Measurements from ENCODE around the gene MTRF1.
A peak's percentile ranks its signal among the peaks of the same experiment; 100 is the strongest.

Gene MTRF1

DNA sequence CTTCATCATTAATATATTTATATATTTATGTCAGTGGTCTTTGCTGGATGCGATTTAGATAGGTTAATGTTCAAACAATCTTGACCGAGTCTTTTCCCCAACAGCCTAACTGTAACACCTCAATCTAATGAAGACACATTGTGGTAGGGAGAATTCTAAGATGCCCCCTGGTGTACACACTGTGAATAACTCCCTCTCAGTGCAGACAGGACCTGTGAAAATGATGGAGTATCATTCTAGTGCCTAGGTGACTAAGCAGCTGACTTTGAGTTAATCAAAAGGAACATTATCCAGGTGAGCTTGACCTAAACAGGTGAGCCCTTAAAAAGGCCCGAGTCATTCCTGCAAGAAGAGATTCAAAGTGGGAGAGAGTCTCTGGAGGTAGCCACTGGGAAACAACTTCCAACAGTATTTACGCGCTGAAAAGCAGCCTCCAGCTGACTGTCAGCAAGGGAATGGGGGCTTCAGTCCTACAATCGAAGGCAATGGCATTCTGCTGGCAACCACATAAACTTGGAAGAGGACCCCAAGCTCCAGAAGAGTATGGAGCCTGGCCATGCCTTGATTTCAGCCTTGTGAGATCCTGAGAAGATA lies 41.0 kb downstream of the MTRF1 start:
- no peak overlapping the region for H3K4me3 ChIP-seq (ENCODE audit: low read length)
- no peak for TF ChIP-seq ZNF274 (IDR thresholded peaks at IDR 0.05; ENCODE audit: low read depth, low read length)

DNA sequence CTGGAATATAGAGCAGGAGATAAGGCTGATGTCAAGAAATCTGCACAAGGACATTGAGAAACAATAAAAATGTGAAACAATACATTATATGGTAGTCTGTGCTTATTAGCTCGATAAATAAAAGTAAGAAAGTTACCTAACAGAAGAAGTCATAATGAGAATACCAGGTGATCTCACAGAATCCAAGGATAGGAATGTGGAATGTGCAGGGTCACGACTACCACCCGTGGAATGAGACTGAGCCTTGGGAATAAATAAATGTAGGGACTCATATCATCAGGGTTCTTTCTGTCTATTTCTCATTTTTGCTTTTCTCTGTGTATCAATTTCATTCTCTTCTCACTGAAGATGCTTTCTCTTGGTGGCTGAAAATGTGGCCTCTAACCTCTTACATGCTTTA lies 43.0 kb downstream of the MTRF1 start:
- H3K4me3 ChIP-seq (ENCODE audit: low read length) = no peak overlapping the region

DNA sequence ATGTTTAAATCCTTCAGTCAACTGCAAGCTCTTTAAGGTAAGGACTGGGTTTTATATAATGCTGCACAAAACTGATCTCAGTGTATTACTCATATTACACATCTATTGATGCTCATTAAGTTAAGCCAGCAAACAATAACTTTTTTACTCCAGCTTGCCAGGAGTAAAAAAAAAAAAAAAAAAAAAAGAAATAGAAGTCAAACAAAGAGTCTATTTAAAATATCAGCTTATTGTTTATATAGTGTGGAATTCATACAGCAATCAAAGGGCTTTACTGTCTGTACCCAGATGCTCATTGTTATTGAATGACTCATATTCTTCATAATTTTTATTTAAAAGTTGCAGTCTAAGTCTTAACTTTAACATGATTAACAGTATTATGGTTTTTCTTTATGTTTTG lies 47.2 kb downstream of the MTRF1 start:
- no peak for TF ChIP-seq ZNF274 (IDR thresholded peaks at IDR 0.05; ENCODE audit: low read depth, low read length)

More for the DNA sequence above, 43.0 kb downstream of the MTRF1 start:
- TF ChIP-seq ZNF274 (IDR thresholded peaks at IDR 0.05; ENCODE audit: low read depth, low read length) = no peak

DNA sequence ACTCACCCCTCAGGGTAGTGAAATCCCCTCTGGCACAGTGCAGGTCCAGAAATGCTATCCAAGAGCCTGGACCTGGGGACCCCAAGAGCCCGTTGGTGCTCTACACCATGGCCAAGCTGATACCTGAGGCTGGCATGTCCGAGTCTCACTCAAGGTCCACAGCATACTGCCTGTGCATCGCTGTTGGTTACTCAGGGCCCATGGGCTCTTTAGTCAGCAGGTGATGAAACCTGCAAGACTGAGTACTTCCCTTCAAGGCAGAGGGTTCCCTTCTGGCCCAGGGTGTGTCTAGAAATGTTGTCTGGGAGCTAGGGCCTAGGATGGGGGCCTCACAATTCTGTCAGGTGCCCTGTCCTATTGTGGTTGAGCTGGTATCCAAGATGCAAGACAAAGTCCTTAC lies 49.5 kb downstream of the MTRF1 start:
- H3K4me3 ChIP-seq (ENCODE audit: low read length) = no peak overlapping the region
- TF ChIP-seq ZNF274 (IDR thresholded peaks at IDR 0.05; ENCODE audit: low read depth, low read length) = no peak

More for the DNA sequence above, 47.2 kb downstream of the MTRF1 start:
- H3K4me3 ChIP-seq (ENCODE audit: low read length) = no peak overlapping the region

DNA sequence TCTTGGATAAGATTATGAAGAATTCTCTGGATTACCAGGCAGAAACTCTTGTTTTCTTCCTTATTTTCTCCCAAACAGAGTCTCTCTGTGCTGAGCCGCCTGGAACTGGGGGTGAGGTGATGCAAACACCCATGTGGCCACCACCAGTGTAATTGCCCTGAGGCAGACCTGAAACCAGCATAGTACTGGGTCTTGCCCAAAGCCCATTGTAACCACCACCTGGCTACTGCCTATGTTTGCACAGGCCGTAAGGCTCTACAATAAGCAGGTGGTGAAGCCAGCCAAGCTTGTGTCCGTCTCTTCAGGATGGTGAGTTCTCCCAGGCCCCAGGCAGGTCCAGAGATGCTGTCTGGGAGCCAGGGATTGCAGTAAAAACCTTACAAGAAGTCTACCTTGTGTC lies 50.1 kb downstream of the MTRF1 start:
- no peak for TF ChIP-seq ZNF274 (IDR thresholded peaks at IDR 0.05; ENCODE audit: low read depth, low read length)

DNA sequence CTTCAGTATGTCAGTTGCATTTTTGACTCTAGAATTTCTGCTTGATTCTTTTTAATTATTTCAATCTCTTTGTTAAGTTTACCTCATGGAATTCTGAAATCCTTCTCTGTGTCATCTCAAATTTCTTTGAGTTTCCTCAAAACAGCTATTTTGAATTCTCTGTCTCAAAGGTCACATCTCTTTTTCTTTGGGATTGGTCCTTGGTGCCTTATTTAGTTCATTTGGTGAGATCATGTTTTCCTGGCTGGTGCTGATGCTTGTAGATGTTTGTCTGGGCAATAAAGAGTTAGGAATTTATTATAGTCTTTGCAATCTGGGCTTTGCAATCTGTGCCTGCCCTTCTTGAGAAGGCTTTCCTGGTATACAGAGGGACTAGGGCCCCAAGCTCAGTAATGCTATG lies 50.5 kb downstream of the MTRF1 start:
- no peak overlapping the region for H3K4me3 ChIP-seq (ENCODE audit: low read length)
- TF ChIP-seq ZNF274 (IDR thresholded peaks at IDR 0.05; ENCODE audit: low read depth, low read length) = no peak

More for the DNA sequence above, 50.1 kb downstream of the MTRF1 start:
- no peak overlapping the region for H3K4me3 ChIP-seq (ENCODE audit: low read length)

DNA sequence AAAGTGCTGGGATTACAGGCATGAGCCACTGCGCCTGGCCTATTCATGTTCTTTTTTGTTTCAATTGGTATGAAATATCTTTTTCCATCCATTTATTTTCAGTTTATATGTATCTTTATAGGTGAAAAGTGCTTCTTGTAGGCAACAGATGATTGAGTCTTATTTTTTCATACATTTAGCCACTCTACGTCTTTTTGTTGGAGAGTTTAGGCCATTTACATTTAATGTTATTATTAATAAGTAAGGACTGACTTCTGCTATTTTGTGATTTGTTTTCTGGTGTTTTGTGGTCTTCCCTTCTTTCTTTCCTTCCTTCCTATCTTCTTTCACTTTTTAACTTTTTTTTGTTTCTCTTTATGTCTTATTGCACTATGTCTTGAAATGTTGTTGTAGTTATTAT lies 52.3 kb downstream of the MTRF1 start:
- no peak overlapping the region for H3K4me3 ChIP-seq (ENCODE audit: low read length)
- no peak for TF ChIP-seq ZNF274 (IDR thresholded peaks at IDR 0.05; ENCODE audit: low read depth, low read length)

DNA sequence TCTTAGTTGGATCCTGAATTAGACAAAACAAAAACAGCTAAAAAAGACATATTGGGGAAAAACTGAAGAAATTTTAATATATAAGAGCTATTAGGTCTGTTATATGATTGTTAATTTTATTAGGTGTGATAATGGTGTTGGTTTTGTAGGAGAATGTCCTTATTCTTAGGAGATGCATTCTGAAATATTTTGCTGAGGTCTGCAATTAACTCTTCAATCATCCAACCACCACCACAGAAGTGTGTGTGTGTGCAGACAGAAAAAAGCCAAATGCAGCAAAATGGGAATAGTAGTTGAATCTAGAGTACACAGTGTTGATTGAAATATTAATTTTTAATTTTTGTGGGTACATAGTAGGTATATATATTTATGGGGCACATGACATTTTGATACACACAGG lies 56.9 kb downstream of the MTRF1 start:
- no peak overlapping the region for H3K4me3 ChIP-seq (ENCODE audit: low read length)
- TF ChIP-seq ZNF274 (IDR thresholded peaks at IDR 0.05; ENCODE audit: low read depth, low read length) = no peak

DNA sequence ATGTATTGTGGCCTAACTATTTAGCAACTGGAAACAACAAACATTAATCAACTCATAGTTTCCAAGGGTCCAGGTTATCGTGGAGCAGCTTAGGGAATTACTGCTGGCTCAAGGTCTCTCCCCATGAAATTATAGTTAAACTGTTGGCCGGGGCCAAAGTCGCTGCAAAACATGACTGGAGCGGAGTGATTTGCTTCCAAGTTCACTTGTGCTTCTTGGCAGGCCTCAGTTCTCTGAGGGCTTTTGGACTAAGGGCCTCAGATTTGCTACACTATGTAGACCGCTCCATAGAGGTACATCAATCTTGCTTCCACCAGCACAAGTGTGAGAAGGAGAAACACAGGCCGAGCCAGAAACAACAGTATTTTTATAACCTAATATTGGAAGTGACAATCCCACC lies 59.6 kb downstream of the MTRF1 start:
- no peak for TF ChIP-seq ZNF274 (IDR thresholded peaks at IDR 0.05; ENCODE audit: low read depth, low read length)
- H3K4me3 ChIP-seq (ENCODE audit: low read length) = no peak overlapping the region

DNA sequence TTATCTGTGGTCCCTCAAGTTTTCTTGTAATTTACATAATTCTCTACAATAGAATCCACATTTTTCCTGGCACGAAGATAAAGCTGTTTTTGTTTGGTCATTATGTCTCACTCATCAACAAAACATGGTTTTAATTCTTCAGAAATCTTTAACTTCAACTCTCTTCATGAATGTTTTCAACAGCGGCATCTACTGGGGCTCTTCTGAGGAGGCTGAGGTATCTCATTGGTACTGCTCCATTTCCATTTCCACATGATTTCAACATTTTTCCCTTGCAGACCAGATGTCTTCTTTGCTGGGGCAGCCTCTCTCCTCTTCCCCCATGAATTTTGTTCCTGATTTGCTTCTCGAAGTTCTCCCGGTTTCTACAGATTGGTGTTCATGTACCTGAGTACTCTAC lies 63.2 kb downstream of the MTRF1 start:
- H3K4me3 ChIP-seq (ENCODE audit: low read length) = no peak overlapping the region
- no peak for TF ChIP-seq ZNF274 (IDR thresholded peaks at IDR 0.05; ENCODE audit: low read depth, low read length)

DNA sequence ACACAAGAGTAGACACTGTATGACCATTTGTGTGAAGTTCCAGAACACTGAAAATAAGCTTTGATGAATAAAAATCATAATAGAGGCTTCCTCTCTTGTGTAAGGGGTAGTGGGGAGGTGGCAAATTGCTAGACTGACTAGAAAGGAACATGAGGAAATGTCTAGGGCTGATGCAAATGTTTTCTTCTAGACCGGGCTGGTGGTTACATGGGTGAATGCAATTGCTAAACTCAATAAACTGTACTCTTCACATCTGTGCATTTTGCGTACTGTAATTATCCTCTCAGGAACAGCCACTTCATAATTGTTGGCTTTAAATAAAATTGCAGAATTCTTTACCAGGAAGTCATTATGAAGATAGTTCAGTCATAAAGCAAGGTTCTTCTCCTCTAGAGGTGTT lies 63.9 kb downstream of the MTRF1 start:
- TF ChIP-seq ZNF274 (IDR thresholded peaks at IDR 0.05; ENCODE audit: low read depth, low read length) = no peak
- H3K4me3 ChIP-seq (ENCODE audit: low read length) = no peak overlapping the region

DNA sequence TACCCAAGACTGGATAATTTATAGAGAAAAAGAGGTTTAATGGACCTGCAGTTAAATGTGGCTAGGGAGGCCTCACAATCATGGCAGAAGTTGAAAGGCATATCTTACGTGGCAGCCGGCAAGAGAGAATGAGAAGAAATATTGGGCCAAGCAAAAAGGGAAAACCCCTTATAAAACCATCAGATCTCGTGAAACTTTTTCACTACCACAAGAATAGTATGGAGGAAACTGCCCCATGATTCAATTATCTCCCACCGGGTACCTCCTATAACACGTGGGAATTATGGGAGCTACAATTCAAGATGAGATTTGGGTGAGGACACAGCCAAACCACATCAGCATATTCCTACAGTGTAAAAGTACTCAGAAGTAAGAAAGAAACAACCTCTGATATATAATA lies 64.3 kb downstream of the MTRF1 start:
- H3K4me3 ChIP-seq (ENCODE audit: low read length) = no peak overlapping the region
- TF ChIP-seq ZNF274 (IDR thresholded peaks at IDR 0.05; ENCODE audit: low read depth, low read length) = no peak

DNA sequence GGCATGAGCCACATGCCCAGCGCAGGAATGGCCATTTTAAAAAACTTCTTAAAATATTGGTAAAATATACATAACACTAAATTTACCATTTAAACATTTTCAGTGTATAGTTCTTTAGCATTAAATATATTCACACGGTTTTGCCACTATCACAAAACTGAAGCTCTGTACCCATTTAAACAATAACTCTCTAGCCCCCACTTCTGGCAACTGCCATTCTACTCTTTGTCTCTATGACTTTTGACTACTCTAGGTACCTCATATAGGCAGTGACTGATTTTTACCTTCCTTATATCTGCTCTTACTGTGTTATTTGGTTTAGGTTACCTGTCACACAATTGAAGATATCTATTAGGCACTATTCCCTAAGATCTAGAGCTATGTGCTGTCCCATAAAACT lies 66.8 kb downstream of the MTRF1 start:
- no peak for TF ChIP-seq ZNF274 (IDR thresholded peaks at IDR 0.05; ENCODE audit: low read depth, low read length)
- H3K4me3 ChIP-seq (ENCODE audit: low read length) = no peak overlapping the region

DNA sequence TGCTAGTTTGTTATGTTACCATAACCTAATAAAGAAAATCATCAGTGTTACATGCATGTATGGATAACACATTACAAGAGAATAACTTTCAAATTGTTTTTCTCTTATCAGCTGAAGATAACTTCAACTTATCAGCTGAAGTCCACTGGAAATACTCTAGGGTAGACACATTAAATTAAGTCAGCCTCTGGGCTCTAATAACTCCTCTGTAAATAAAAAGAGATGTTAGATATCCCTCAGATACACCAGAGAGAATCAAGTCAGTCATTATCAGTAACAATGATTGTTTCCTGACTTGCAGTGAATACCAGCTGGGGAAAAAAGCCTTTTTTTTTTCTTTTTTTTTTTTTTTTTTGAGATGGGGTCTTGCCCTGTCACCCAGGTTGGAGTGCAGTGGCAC lies 67.4 kb downstream of the MTRF1 start:
- TF ChIP-seq ZNF274 (IDR thresholded peaks at IDR 0.05; ENCODE audit: low read depth, low read length) = no peak
- no peak overlapping the region for H3K4me3 ChIP-seq (ENCODE audit: low read length)

DNA sequence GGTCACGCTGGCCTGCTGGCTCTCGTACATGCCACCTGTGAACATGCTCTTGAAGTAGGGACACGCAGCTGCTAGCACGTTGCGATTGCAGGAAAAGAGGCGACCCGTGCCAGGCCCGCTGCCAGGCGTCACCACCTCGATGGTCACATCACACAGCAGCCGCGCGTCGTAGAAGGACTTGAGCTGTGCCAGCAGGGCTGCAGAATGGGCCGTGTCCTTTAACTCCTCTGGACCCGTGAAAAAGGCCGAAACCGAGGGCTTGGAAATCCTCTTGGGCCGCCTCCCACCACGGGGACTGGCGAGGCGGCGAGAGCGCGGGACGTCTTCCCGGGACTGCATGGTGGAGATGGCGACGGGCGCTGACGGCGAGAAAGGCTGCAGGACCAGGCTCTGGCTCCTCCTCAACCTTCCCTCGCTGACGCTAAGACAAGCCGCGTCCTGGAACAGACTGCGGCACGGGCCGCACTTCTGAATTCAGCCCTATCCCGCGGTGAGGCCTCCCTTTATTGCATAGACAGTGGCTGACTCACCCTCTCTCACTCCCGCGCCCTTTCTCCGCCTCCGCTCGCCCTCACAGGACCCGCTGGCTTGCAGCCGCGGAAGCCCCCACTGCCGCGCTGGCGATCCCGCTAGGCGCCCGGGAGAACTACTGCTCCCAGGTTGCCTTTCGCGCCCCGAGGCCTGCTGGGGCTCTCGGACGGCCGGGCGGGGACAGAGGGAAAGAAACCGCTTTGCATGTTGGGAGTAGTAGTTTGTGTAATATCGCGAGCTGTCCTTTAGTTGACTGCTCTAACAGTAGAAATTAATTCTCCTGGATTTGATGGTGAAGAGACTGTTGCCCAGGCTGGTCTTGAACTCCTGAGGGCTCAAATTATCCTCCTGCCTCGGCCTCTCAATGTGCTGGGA lies 69.2 kb downstream of the MTRF1 start, which contains the start of gene KBTBD7:
KBTBD7 (minus strand) TSS at position 651 of the 906 bp plus-strand sequence; CDS start at position 339, 312 bp downstream.
- H3K4me3 ChIP-seq (ENCODE audit: low read length) = peak within 1 kb of the TSS; percentile 65; the same call in 1 of the 2 replicates
- TF ChIP-seq ZNF274 (IDR thresholded peaks at IDR 0.05; ENCODE audit: low read depth, low read length) = no peak
